ENCODE data around the gene ELOVL5.

The ELOVL5 gene

GRCh38 chr6:53375847-53376246, 27.1 kb upstream of the ELOVL5 start:
- no peak for DNase-seq (ENCODE audit: low spot score)
- Histone ChIP-seq H3K4me2 (ENCODE audit: insufficient read depth, low read length, poor library complexity, severe bottlenecking) (no peak overlapping the region), H3K27me3 (ENCODE audit: control insufficient read depth in 3 of 3, insufficient read depth in 3 of 3, low read depth in 1 of 3, low read length in 3 of 3) (peaks cover 0 to 3% (median 0%) of the 10 kb centered on the region in 3 experiments), H3K23ac (ENCODE audit: low read depth, low read length, poor library complexity) (no peak overlapping the region), H4K91ac (ENCODE audit: low read depth, low read length, poor library complexity) (no peak overlapping the region), H3K4ac (ENCODE audit: low read length) (no peak overlapping the region), H2AK5ac (ENCODE audit: low read depth, low read length) (no peak overlapping the region), H4K8ac (ENCODE audit: low read depth, low read length) (no peak overlapping the region), H3K27ac (replicated peaks; ENCODE audit: low read length) (no peak overlapping the region), H2BK15ac (ENCODE audit: low read length) (no peak overlapping the region), H3K18ac (ENCODE audit: low read length) (no peak overlapping the region), H3K14ac (ENCODE audit: low read length) (no peak overlapping the region), H3K36me3 (replicated peaks in 1 of 2; ENCODE audit: control insufficient read depth in 2 of 2, insufficient read depth in 2 of 2, low read length in 2 of 2) (no peaks in the 10 kb centered on the region), H3K79me1 (ENCODE audit: low read depth, low read length) (no peaks in the 10 kb centered on the region), H3K4me1 (ENCODE audit: control insufficient read depth in 2 of 2, insufficient read depth in 1 of 2, low read depth in 1 of 2, low read length in 2 of 2) (no peaks in the 10 kb centered on the region), H2BK12ac (ENCODE audit: low read length) (no peak overlapping the region), H2BK120ac (ENCODE audit: low read depth, low read length) (no peak overlapping the region), H3K9me3 (replicated peaks in 1 of 2; ENCODE audit: control insufficient read depth in 2 of 2, insufficient read depth in 1 of 2, low read depth in 1 of 2, low read length in 2 of 2) (no peaks in the 10 kb centered on the region), H2BK5ac (ENCODE audit: low read length) (no peak overlapping the region), H3K4me3 (ENCODE audit: low read length in 2 of 2) (no peak overlapping the region), H2AFZ (ENCODE audit: low read length) (no peak overlapping the region), H3K9ac (ENCODE audit: low read depth, low read length, poor library complexity) (no peak overlapping the region)

GRCh38 chr6:53373638-53374037, 24.9 kb upstream of the ELOVL5 start:
- Histone ChIP-seq H3K4me2 (ENCODE audit: insufficient read depth, low read length, poor library complexity, severe bottlenecking) (no peak overlapping the region), H3K79me1 (ENCODE audit: low read depth, low read length) (no peaks in the 10 kb centered on the region), H3K4me3 (ENCODE audit: low read length in 2 of 2) (no peak overlapping the region), H2AFZ (ENCODE audit: low read length) (no peak overlapping the region), H2BK15ac (ENCODE audit: low read length) (no peak overlapping the region), H3K18ac (ENCODE audit: low read length) (no peak overlapping the region), H2BK120ac (ENCODE audit: low read depth, low read length) (no peak overlapping the region), H3K14ac (ENCODE audit: low read length) (no peak overlapping the region), H4K8ac (ENCODE audit: low read depth, low read length) (no peak overlapping the region), H2AK5ac (ENCODE audit: low read depth, low read length) (no peak overlapping the region), H3K9me3 (replicated peaks in 1 of 2; ENCODE audit: control insufficient read depth in 2 of 2, insufficient read depth in 1 of 2, low read depth in 1 of 2, low read length in 2 of 2) (no peaks in the 10 kb centered on the region), H3K4me1 (ENCODE audit: control insufficient read depth in 2 of 2, insufficient read depth in 1 of 2, low read depth in 1 of 2, low read length in 2 of 2) (no peaks in the 10 kb centered on the region), H3K27ac (replicated peaks; ENCODE audit: low read length) (no peak overlapping the region), H3K4ac (ENCODE audit: low read length) (no peak overlapping the region), H3K27me3 (ENCODE audit: control insufficient read depth in 3 of 3, insufficient read depth in 3 of 3, low read depth in 1 of 3, low read length in 3 of 3) (peaks cover 0 to 3% (median 0%) of the 10 kb centered on the region in 3 experiments), H3K36me3 (replicated peaks in 1 of 2; ENCODE audit: control insufficient read depth in 2 of 2, insufficient read depth in 2 of 2, low read length in 2 of 2) (no peaks in the 10 kb centered on the region), H4K91ac (ENCODE audit: low read depth, low read length, poor library complexity) (no peak overlapping the region), H2BK12ac (ENCODE audit: low read length) (no peak overlapping the region), H3K9ac (ENCODE audit: low read depth, low read length, poor library complexity) (no peak overlapping the region), H3K23ac (ENCODE audit: low read depth, low read length, poor library complexity) (no peak overlapping the region), H2BK5ac (ENCODE audit: low read length) (no peak overlapping the region)
- WGBS, 2 donors (ENCODE audit: extremely low coverage in 2 of 2, insufficient read length in 2 of 2, insufficient replicate concordance in 1 of 2), result no CpG with 5 or more reads among the region's 4 CpGs
- no peak for DNase-seq (ENCODE audit: low spot score)

- Histone ChIP-seq H3K9ac (ENCODE audit: low read depth, low read length, poor library complexity) (no peak overlapping the region), H2BK12ac (ENCODE audit: low read length) (no peak overlapping the region), H2BK15ac (ENCODE audit: low read length) (no peak overlapping the region), H3K4ac (ENCODE audit: low read length) (no peak overlapping the region), H3K4me1 (ENCODE audit: control insufficient read depth in 2 of 2, insufficient read depth in 1 of 2, low read depth in 1 of 2, low read length in 2 of 2) (no peaks in the 10 kb centered on the region), H4K91ac (ENCODE audit: low read depth, low read length, poor library complexity) (no peak overlapping the region), H3K4me3 (ENCODE audit: low read length in 2 of 2) (no peak overlapping the region), H3K36me3 (replicated peaks in 1 of 2; ENCODE audit: control insufficient read depth in 2 of 2, insufficient read depth in 2 of 2, low read length in 2 of 2) (no peaks in the 10 kb centered on the region), H3K14ac (ENCODE audit: low read length) (no peak overlapping the region), H3K18ac (ENCODE audit: low read length) (peak overlapping the region; percentile 42), H2BK120ac (ENCODE audit: low read depth, low read length) (no peak overlapping the region), H3K27ac (replicated peaks; ENCODE audit: low read length) (no peak overlapping the region), H3K9me3 (replicated peaks in 1 of 2; ENCODE audit: control insufficient read depth in 2 of 2, insufficient read depth in 1 of 2, low read depth in 1 of 2, low read length in 2 of 2) (no peaks in the 10 kb centered on the region), H2AK5ac (ENCODE audit: low read depth, low read length) (no peak overlapping the region), H4K8ac (ENCODE audit: low read depth, low read length) (no peak overlapping the region), H2AFZ (ENCODE audit: low read length) (no peak overlapping the region), H3K27me3 (ENCODE audit: control insufficient read depth in 3 of 3, insufficient read depth in 3 of 3, low read depth in 1 of 3, low read length in 3 of 3) (peaks cover 0 to 2% (median 0%) of the 10 kb centered on the region in 3 experiments), H3K79me1 (ENCODE audit: low read depth, low read length) (no peaks in the 10 kb centered on the region), H3K4me2 (ENCODE audit: insufficient read depth, low read length, poor library complexity, severe bottlenecking) (no peak overlapping the region), H3K23ac (ENCODE audit: low read depth, low read length, poor library complexity) (no peak overlapping the region), H2BK5ac (ENCODE audit: low read length) (no peak overlapping the region)
- no CpG with 5 or more reads among the region's 6 CpGs for WGBS, 2 donors (ENCODE audit: extremely low coverage in 2 of 2, insufficient read length in 2 of 2, insufficient replicate concordance in 1 of 2)
- no peak for DNase-seq (ENCODE audit: low spot score)
These were observed 21.2 kb upstream of the ELOVL5 start for GRCh38 chr6:53369876-53370515.

GRCh38 chr6:53369051-53369450, 20.3 kb upstream of the ELOVL5 start:
- Histone ChIP-seq H3K4me2 (ENCODE audit: insufficient read depth, low read length, poor library complexity, severe bottlenecking) (no peak overlapping the region), H3K9me3 (replicated peaks in 1 of 2; ENCODE audit: control insufficient read depth in 2 of 2, insufficient read depth in 1 of 2, low read depth in 1 of 2, low read length in 2 of 2) (peaks cover 0 to 4% of the 10 kb centered on the region in 2 donors), H4K8ac (ENCODE audit: low read depth, low read length) (no peak overlapping the region), H2BK120ac (ENCODE audit: low read depth, low read length) (no peak overlapping the region), H2BK12ac (ENCODE audit: low read length) (no peak overlapping the region), H3K9ac (ENCODE audit: low read depth, low read length, poor library complexity) (no peak overlapping the region), H3K79me1 (ENCODE audit: low read depth, low read length) (no peaks in the 10 kb centered on the region), H2BK15ac (ENCODE audit: low read length) (no peak overlapping the region), H2AFZ (ENCODE audit: low read length) (no peak overlapping the region), H3K18ac (ENCODE audit: low read length) (no peak overlapping the region), H3K23ac (ENCODE audit: low read depth, low read length, poor library complexity) (no peak overlapping the region), H3K4me3 (ENCODE audit: low read length in 2 of 2) (no peak overlapping the region), H4K91ac (ENCODE audit: low read depth, low read length, poor library complexity) (no peak overlapping the region), H2AK5ac (ENCODE audit: low read depth, low read length) (no peak overlapping the region), H3K27me3 (ENCODE audit: control insufficient read depth in 3 of 3, insufficient read depth in 3 of 3, low read depth in 1 of 3, low read length in 3 of 3) (no peaks in the 10 kb centered on the region), H3K36me3 (replicated peaks in 1 of 2; ENCODE audit: control insufficient read depth in 2 of 2, insufficient read depth in 2 of 2, low read length in 2 of 2) (no peaks in the 10 kb centered on the region), H3K4ac (ENCODE audit: low read length) (no peak overlapping the region), H3K4me1 (ENCODE audit: control insufficient read depth in 2 of 2, insufficient read depth in 1 of 2, low read depth in 1 of 2, low read length in 2 of 2) (no peaks in the 10 kb centered on the region), H3K27ac (replicated peaks; ENCODE audit: low read length) (no peak overlapping the region), H2BK5ac (ENCODE audit: low read length) (no peak overlapping the region), H3K14ac (ENCODE audit: low read length) (no peak overlapping the region)
- no peak for DNase-seq (ENCODE audit: low spot score)
- no CpG with 5 or more reads among the region's 2 CpGs for WGBS, 2 donors (ENCODE audit: extremely low coverage in 2 of 2, insufficient read length in 2 of 2, insufficient replicate concordance in 1 of 2)
